GM21515 (cell line): ENCODE results near the gene CEP70.
"Not testable (repeated sequence)": the region's sequence is repeated elsewhere in the genome, so short reads cannot be mapped to it uniquely, and the experiment has no call there.

Source experiments
- ATAC-seq: cut with Tn5 transposase; IDR thresholded peaks from one replicate; pipeline ENCODE4 v1.9.1; 2021; ENCODE audit not compliant: unreplicated experiment

CEP70 gene

GRCh38 chr3:138521445-138521844, 72.6 kb downstream of the CEP70 start:
- not testable (repeated sequence) for ATAC-seq

DNA sequence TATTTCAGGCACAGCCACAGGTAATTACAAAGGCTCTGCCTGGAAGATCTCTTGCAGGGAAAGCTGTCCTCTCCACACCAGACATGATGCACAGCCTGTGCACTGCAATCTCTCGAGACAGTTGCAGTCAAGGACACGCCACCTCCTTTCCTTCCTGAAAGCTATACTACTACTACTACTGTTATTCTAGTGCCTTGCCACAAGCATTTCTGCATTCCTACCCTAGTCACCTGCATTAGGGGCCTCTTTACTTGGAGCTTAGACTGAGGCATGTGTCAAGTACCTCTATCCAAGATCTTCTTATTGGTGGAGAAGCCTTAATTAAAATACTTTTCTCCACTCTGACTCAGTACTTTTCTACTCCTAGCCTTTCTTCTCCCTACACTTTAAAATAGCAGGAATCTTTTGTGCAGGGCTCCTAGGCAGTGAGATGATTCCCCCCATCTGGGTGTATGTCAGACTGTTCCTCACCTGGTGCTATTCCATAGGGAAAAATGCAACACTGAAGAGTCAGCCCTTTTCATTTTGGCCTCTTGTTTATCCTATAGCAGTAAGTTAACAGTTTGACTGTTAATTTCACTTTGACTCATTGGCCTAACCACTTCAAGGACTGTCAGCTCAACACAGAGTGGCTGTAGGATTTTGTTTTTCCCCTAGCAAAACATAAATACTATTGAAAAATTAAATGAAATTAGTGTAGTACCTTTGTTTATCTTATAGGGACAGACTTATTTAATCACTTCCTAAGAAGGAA, 80.8 kb downstream of the CEP70 start:
- ATAC-seq: peak; percentile 78

DNA sequence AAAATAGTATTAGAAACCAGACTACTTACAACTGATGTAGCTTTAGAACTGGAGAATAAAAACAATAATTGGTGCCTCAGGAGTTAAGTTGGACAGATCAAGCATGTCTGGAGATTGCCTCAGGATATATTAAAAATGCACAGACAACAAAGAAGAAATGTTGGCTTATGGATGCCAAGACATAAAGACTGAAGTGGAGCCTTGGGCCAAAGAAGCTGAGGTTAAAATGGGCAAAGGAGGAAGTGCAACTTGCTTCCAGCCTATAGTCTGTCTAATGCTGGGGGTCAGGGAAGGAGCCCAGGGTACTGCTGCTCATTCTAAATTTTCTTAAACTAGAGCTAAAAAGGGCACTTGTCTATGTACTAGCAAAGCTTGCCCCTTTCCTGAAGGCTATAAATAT, 82.1 kb downstream of the CEP70 start:
- no peak for ATAC-seq

DNA sequence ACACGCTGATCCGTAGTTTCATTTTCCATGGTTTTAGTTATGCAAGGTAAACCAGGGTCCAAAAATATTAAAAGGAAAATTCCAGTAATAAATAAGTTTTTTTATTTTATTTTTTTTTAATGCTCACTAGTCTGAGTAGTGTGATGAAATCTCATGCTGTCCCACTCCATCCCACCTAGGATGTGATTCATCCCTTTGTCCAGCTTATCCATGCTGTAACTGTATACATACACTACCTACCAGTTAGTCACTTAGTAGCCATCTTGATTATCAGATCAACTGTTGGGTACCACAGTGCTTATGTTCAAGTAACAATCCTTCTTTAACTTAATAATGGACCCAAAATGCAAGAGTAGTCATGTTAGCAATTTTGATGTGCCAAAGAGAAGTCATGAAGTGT, 84.5 kb downstream of the CEP70 start:
- no peak for ATAC-seq

DNA sequence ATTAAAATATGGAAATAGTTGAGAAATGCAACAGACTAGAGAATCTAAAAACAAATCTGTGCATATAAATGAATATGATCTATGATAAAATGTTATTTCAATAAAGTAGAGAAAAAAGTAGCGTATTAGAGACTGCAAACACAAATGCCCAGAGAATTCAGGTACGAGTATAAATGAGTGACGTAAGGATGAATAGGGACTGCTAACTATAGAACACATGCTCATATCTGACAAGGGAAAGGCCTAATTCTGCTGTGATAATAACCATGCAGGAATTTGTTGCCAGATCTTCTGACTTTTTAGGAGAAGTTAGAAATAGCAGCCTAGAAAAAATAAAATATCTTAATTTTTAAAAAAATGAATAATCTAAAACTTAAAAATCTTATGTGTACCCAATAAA, 86.5 kb downstream of the CEP70 start:
- no peak for ATAC-seq

DNA sequence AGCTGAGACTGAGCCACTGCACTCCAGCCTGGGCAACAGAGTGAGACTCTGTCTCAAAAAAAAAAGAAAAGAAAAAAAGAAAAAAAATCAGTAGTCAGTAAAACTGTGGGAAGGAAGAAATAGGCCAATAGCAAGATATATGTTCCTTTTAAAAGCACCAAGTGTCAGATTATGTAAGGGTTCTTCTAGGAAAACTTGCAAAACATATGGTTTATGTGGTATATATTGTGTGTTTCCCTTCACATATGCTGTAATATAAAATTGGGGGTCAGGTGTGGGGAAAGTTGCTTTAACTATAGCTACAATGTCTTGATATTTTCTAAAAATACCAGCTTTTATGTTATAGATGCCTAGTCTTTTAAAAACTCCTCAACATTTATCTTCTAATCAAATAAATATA, 95.1 kb downstream of the CEP70 start:
- no peak for ATAC-seq

DNA sequence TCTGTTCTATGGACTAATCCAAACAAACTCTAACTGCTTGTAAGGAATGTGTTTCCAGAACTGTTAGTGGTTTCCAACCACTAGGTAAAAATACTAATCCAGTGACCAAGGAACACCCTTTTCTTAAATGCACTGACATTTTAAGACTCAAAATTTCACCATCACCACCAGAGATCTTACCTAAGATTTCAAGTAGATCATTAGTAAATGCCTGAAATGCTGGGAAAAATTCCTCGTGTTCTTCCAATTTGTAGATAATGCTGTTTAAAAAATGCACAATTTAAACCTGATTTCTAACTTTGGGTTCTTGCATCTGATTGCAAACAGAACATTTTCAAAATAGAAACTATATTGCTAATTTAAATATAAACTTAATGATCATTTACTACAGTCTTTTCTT, 96.2 kb downstream of the CEP70 start:
- ATAC-seq: no peak

GRCh38 chr3:138497021-138497420, 97.0 kb downstream of the CEP70 start:
- ATAC-seq: no peak

- ATAC-seq: no peak
These were observed 97.6 kb downstream of the CEP70 start for GRCh38 chr3:138496436-138496835.

DNA sequence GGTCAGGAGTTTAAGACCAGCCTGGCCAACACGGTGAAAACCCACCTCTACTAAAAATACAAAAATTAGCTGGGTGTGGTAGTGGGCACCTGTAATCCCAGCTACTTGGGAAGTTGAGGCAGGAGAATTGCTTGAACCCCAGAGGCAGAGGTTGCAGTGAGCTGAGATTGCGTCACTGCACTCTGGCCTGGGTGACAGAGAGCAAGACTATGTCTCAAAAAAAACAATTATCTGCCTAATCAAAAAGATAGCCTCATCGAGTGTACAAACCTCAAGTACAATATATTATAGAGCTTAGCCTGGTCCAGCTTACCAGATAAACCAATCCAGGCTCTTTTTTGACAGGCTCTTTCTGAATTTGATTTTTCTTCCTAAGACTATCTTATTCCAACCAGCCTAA, 98.4 kb downstream of the CEP70 start:
- ATAC-seq: not testable (repeated sequence)

DNA sequence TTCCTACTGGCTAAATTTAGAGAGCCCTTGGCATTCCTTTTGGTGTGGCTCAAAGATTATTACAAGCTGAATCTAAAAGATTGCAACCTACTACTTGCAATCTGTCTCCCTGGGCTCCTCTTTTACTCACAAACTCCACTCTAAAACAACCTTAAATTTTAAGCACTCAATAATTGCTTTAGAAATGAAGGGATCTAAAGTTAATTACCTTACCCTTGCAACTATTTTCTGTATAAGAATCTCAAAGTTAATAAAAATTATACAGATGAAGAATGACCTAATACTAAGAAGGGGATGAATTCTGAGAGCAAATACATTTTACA, 99.5 kb downstream of the CEP70 start:
- ATAC-seq: no peak

DNA sequence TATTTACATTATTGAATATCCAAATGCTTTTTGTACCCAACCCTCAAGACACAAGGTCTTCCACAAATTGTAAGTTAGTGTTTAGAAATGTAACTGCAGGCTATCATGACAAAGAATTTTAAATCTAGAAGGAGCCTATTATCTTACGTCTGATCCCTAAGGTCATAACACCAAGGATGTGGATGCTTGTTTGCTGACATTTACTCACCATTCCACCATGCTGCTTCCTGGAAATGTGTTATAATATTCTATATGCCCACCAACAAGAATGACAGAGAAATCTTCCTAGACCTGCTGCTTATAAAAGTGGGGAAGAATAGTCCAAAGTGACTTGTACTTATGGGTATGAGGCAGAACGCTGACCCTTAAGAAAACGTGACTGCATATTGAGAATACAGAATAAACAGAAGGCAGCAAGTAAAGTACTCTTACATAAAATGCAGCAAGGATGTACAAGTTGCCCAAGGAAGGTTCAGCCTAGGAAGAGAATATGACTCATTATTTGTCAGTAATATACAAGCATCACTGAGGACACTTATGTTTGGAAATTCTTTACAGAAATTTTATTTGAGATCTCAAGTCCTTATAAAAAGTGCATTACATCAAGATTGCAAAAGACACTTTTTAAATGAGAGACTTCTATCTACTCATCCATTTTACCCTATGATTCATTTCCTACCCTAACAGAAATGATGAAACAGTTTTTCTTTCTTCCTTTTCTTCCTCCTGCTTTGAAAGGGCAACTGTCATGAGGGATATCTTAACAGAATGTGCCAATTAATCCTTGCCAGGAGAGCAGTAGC, 100.1 kb downstream of the CEP70 start:
- no peak for ATAC-seq

DNA sequence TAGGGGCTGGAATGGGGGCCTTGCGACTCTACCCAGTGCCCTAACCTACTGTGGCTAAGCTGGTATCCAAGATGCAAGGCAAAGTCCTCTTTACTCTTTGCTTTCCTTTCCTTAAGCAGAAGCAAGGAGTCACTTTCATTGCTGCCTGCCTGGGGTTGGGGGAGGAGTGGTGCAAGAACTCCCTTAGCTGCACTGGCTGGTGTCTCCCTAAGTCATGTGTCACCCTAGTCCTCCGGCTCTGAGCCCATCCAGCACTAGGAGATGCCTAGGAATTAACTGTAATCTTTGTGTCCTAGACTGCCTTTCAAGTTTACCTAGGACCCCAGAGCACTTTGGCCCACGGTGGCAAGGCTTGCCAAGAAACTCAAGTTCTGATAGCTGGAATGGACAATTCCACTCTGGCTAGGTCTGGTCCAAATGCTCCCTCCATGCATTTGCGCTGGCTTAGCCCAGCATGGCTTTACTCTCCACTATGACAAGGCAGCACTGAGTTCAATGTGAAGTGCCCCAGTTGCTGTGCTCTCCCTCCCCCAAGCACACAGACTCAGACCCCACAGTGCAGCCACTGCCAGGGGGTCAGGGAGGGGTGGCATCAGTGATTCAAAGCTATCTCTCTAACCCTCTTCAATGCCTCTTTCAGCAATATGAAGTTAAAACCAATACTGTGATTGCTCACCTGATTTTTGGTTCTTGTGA, 100.9 kb downstream of the CEP70 start:
- ATAC-seq: no peak

DNA sequence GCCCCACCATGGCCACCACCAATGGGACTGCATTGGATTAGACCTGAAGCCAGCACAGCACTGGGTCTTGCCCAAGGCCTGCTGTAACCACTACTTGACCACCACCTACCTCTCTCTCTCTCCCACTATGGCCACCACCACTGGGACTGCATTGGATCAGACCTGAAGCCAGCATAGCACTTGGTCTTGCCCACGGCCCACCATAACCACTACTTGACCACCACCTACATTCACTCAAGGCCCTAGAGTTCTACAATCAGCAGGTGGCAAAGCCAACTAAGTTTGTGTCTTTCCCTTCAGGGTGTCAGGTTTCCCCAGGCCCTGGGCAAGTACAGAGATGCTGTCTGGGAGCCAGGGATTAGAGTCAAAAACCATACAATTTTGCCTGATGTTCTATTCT, 102.1 kb downstream of the CEP70 start:
- no peak for ATAC-seq

- ATAC-seq: not testable (repeated sequence)
These were observed 107.5 kb downstream of the CEP70 start for GRCh38 chr3:138486580-138486979.

DNA sequence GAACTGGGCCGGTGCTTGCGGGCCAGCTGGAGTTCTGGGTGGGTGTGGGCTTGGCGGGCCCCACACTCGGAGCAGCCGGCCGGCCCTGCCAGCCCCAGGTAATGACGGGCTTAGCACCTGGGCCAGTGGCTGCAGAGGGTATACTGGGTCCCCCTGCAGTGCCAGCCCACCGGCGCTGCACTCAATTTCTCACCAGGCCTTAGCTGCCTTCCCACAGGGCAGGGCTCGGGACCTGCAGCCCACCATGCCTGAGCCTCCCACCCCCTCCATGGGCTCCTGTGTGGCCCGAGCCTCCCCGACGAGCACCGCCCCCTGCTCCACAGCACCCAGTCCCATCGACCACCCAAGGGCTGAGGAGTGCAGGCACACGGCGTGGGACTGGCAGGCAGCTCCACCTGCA, 109.4 kb downstream of the CEP70 start:
- not testable (repeated sequence) for ATAC-seq

- no peak for ATAC-seq
These were observed 114.6 kb downstream of the CEP70 start for GRCh38 chr3:138479438-138479863.

- no peak for ATAC-seq
These were observed 116.3 kb downstream of the CEP70 start for GRCh38 chr3:138477801-138478200.

- ATAC-seq: no peak
These were observed 116.9 kb downstream of the CEP70 start for GRCh38 chr3:138477120-138477519.

DNA sequence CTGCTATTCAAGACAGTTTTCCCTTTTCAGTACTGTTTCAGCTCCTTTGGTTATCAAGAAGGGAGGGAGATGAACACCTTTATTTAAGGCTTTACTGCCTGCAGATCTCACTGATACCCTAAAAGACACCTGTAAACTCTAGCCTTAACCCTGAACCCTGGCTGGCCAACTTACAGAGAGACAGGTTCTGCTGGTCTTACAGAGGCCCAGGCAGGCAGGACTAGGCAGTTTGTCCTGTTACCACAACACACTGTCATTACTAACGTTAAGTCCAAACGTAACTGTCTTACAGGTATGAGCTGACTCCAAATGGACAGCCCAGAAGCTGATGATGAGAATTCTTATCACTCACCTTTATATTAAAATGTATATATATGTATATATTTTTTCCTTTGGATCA, 117.5 kb downstream of the CEP70 start:
- no peak for ATAC-seq

DNA sequence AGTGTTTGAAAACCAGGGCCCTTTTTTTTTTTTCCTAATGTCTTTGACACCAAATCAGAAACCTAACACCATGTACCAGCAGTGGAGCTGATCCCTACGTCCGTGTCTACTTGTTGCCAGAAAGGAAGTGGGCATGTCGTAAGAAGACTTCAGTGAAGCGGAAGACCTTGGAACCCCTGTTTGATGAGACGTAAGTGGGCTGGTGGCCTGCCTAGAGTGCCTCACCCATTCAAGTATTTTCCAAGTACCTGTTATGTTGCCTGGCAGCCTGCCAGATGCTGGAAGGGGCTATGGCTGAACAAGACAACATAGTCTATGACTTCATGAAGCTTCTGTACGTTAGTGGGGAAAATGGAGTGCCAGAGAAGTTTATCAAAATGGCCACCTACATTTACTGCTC, 119.9 kb downstream of the CEP70 start:
- ATAC-seq: no peak

- ATAC-seq: no peak
These were observed 120.7 kb downstream of the CEP70 start for GRCh38 chr3:138473391-138473790.
